GM23248 (cell line): ENCODE data around the gene EXD3. TPM values are rescaled to one million over a fixed set of nuclear protein-coding genes. Genes with fewer than 3 reads are reported as not detected.
A peak's percentile ranks its signal among the peaks of the same experiment; 100 is the strongest.

Source experiments
- DNase-seq: peaks from one replicate; pipeline ENCODE4 v3.0.0-alpha.2; 2015
- H2AFZ ChIP-seq: fragments of 200-600 bp; sonication (generic); 2 replicates; pipeline ENCODE4 v1.6.1; 2016; ENCODE audit warnings: antibody characterized with exemption
- H3F3A ChIP-seq: fragments of 200-600 bp; sonication (generic); 2 replicates; pipeline ENCODE4 v1.6.1; 2016; ENCODE audit warnings: mild to moderate bottlenecking, antibody characterized with exemption, mixed run types; ENCODE audit not compliant: insufficient read depth
- H3K27ac ChIP-seq: fragments of 200-600 bp; sonication (generic); 2 replicates; pipeline ENCODE4 v1.5.1; 2016; ENCODE audit warnings: mild to moderate bottlenecking
- H3K27me3 ChIP-seq: fragments of 200-600 bp; sonication (generic); replicated peaks from 2 replicates; pipeline ENCODE4 v1.6.1; 2016; ENCODE audit warnings: mild to moderate bottlenecking; ENCODE audit not compliant: insufficient read depth
- H3K36me3 ChIP-seq: fragments of 200-600 bp; sonication (generic); 2 replicates; pipeline ENCODE4 v1.6.1; 2016; ENCODE audit warnings: low read depth, mild to moderate bottlenecking
- H3K4me1 ChIP-seq: fragments of 200-600 bp; sonication (generic); 2 replicates; pipeline ENCODE4 v1.6.1; 2016; ENCODE audit warnings: mild to moderate bottlenecking; ENCODE audit not compliant: insufficient read depth
- H3K4me2 ChIP-seq: fragments of 200-600 bp; sonication (generic); one replicate; pipeline ENCODE4 v1.6.1; 2016; ENCODE audit warnings: mild to moderate bottlenecking; ENCODE audit not compliant: unreplicated experiment
- H3K4me3 ChIP-seq: fragments of 200-600 bp; sonication (generic); 2 replicates; pipeline ENCODE4 v1.5.1; 2016; ENCODE audit warnings: mild to moderate bottlenecking
- H3K79me2 ChIP-seq: fragments of 200-600 bp; sonication (generic); 2 replicates; pipeline ENCODE4 v1.6.1; 2016; ENCODE audit warnings: mild to moderate bottlenecking; ENCODE audit not compliant: insufficient read depth
- H3K9ac ChIP-seq: fragments of 200-600 bp; sonication (generic); 2 replicates; pipeline ENCODE4 v1.6.1; 2016; ENCODE audit warnings: mild to moderate bottlenecking
- H3K9me2 ChIP-seq: fragments of 200-600 bp; sonication (generic); 2 replicates; pipeline ENCODE4 v1.6.1; 2016; ENCODE audit warnings: mixed run types, mild to moderate bottlenecking, moderate library complexity; ENCODE audit not compliant: insufficient read depth
- H3K9me3 ChIP-seq: fragments of 200-600 bp; sonication (generic); one replicate; pipeline ENCODE4 v1.6.1; 2017; ENCODE audit warnings: low read depth
- H4K20me1 ChIP-seq: fragments of 200-600 bp; sonication (generic); 2 replicates; pipeline ENCODE4 v1.6.0; 2016; ENCODE audit not compliant: insufficient read depth
- EZH2 ChIP-seq: fragments of 200-600 bp; sonication (generic); IDR thresholded peaks from 2 replicates; pipeline ENCODE4 v1.6.1; 2018; ENCODE audit warnings: antibody characterized with exemption, mild to moderate bottlenecking; ENCODE audit not compliant: insufficient read depth, poor library complexity, severe bottlenecking
- EZH2phosphoT487 ChIP-seq: fragments of 200-600 bp; sonication (generic); IDR thresholded peaks from 2 replicates; pipeline ENCODE4 v1.6.1; 2018; ENCODE audit warnings: antibody characterized with exemption, moderate library complexity, mild to moderate bottlenecking, low read depth; ENCODE audit not compliant: insufficient read depth
- WGBS, 2 experiments: methylation state at CpG; one replicate each; pipeline ENCODE4 v1.1.6; 2015 to 2017; ENCODE audit warnings: low lambda C conversion rate in 2 of 2, low coverage in 1 of 2; ENCODE audit errors: missing lambda C conversion rate in 2 of 2; 5-methylcytosine and 5-hydroxymethylcytosine counted together
- in situ Hi-C: fragments of 300-500 bp; cut with MboI; formaldehyde crosslinking; loops from 2 replicates; pipeline ENCODE4 v1.15.0; 2020
- polyA plus RNA-seq: library from polyadenylated mRNA; unstranded; fragments of >200 nt; fragmentation: Nextera tagmentation; extraction: Ambion mirVana; gene quantifications from 2 replicates; pipeline ENCODE4 v1.2.1, GENCODE V29; 2016
- total RNA-seq: library from RNA; depleted of rRNA; stranded (reverse); fragments of >200 nt; shearing (Covaris generic); gene quantifications from 2 replicates; pipeline ENCODE4 v1.2.3, GENCODE V29; 2014

Gene EXD3
- total and polyA plus RNA-seq, 2 experiments from 2014 or later = 10.1 to 11.6 TPM

DNA sequence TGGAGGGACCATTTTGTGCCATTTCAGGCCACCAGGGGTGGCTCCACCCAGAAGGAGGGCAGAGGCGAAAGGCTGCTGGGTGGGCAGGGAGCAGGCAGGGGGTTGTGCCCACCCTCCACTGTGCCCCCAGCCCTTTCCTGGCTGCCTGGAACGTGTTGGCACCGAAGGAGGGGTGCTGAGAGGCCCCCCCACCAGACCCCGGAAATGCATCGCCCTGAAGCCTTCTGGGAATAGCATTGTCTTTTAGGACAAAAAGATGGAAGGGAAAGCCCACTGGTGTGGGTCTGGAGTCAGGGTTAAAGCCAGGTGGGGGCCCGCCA, 5.3 kb upstream of the EXD3 start:
- Histone ChIP-seq H3K4me1 (no peaks in the 10 kb centered on the region), H3K36me3 (no peaks in the 10 kb centered on the region), H3K9me2 (no peaks in the 10 kb centered on the region), H3K27ac (no peak overlapping the region), H3K9me3 (no peaks in the 10 kb centered on the region), H3F3A (peaks cover 18% of the 10 kb centered on the region), H3K27me3 (no peaks in the 10 kb centered on the region), H3K4me2 (no peak overlapping the region), H3K4me3 (no peak overlapping the region), H4K20me1 (no peaks in the 10 kb centered on the region), H3K9ac (no peak overlapping the region), H2AFZ (no peak overlapping the region), H3K79me2 (no peaks in the 10 kb centered on the region)
- TF ChIP-seq EZH2 = no peak
- TF ChIP-seq EZH2phosphoT487 = no peak
- DNase-seq = no peak
- in situ Hi-C loops = no loop called here
- WGBS, 2 experiments = 66 to 81% methylated on average over 6 of the region's 6 CpGs

DNA sequence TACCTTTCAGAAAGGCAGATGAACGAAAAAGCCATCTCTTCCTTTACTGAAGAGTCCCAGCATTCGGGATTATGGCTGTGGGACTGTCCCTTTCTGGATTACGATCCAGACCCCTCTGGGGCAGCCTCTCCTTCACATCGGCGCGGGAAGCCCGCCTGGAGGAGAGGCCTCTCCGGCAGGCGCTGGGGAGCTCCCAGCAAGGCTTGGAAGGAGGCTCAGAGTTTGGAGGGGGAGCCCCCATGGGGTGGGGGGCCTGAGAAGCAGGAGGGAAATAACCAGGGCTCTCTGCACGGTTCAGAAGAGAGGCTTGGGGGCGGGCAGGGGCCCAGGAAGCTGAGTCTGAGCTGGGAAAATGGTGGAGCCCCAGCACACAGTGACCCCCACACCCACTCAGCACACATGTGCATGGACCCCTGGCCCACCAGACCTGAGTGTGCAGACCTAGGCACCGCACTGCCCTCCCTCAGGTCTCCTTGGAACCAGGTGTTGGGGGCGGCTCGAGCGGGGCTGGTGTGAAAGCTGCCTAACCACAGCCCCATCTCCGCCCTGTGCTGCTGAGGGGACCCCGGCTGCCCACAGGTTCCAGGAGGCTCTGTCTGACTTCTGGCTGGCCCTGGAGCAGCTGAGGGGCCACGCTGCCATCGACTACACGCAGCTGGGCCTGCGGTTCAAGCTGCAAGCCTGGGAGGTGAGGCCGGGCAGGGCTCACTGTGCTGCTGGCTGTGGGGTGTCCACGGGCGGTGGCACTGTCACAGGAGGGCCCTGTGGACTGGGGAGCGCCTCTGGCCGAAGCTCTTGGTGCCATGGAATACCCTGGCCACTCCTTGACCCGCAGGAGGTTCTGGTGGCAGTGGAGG, 4.7 kb upstream of the EXD3 start:
- no peaks in the 10 kb centered on the region for H3K9me2 ChIP-seq
- H3K79me2 ChIP-seq = no peaks in the 10 kb centered on the region
- H3F3A ChIP-seq = peaks cover 18% of the 10 kb centered on the region
- no peaks in the 10 kb centered on the region for H4K20me1 ChIP-seq
- no peak overlapping the region for H3K4me2 ChIP-seq
- no peaks in the 10 kb centered on the region for H3K9me3 ChIP-seq
- no peak overlapping the region for H3K4me3 ChIP-seq
- in situ Hi-C loops = no loop called here
- no peaks in the 10 kb centered on the region for H3K36me3 ChIP-seq
- H2AFZ ChIP-seq = no peak overlapping the region
- no peak for DNase-seq
- TF ChIP-seq EZH2phosphoT487 (no peak), EZH2 (no peak)
- H3K27ac ChIP-seq = no peak overlapping the region
- WGBS, 2 experiments = 60 to 62% methylated on average over 27 of the region's 27 CpGs
- H3K4me1 ChIP-seq = no peaks in the 10 kb centered on the region
- H3K27me3 ChIP-seq = no peaks in the 10 kb centered on the region
- H3K9ac ChIP-seq = no peak overlapping the region

DNA sequence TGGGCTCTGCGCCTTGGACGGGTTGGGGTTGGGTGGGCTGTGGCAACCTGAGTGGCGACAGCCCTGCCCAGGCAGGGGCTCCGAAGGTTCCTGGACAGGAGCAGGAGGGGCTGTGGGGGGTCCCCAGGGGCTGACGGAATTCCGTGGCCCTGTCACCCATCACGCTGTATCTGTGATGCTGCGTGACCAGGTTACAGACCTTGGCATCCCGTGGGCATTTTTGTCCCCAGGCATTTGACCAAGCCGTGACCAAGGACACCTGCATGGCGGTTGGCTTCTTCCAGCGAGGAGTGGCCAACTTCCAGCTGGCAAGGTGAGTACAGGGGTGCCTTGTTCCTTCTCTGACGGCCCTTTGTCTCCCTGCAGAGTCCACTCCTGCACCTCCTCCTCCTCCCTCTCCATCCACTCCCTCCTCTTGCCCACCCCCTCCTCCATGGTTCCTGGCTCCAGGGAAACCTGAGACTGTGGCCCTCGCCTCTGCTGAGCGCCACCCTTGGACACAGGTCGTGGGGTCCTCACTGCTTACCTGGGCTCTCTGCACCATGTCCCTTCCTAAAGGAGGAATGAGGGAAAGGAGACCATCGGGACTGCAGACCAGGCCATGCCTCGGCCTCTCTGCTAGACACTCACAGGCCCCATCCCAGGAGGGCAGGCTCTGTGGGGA, 3.2 kb upstream of the EXD3 start:
- Histone ChIP-seq H3K27ac (no peak overlapping the region), H3K9ac (no peak overlapping the region), H3K4me2 (no peak overlapping the region), H4K20me1 (no peaks in the 10 kb centered on the region), H3K9me3 (no peaks in the 10 kb centered on the region), H3K4me1 (peaks cover 8% of the 10 kb centered on the region; the same call in 1 of the 2 replicates), H3K36me3 (no peaks in the 10 kb centered on the region), H3K4me3 (no peak overlapping the region), H3K79me2 (peaks cover 12% of the 10 kb centered on the region), H3F3A (peaks cover 18% of the 10 kb centered on the region), H2AFZ (no peak overlapping the region), H3K27me3 (no peaks in the 10 kb centered on the region), H3K9me2 (no peaks in the 10 kb centered on the region)
- 76 to 78% methylated on average over 17 to 18 of the region's 18 CpGs for WGBS, 2 experiments
- TF ChIP-seq EZH2phosphoT487 (no peak), EZH2 (no peak)
- no peak for DNase-seq
- in situ Hi-C loops = no loop called here

DNA sequence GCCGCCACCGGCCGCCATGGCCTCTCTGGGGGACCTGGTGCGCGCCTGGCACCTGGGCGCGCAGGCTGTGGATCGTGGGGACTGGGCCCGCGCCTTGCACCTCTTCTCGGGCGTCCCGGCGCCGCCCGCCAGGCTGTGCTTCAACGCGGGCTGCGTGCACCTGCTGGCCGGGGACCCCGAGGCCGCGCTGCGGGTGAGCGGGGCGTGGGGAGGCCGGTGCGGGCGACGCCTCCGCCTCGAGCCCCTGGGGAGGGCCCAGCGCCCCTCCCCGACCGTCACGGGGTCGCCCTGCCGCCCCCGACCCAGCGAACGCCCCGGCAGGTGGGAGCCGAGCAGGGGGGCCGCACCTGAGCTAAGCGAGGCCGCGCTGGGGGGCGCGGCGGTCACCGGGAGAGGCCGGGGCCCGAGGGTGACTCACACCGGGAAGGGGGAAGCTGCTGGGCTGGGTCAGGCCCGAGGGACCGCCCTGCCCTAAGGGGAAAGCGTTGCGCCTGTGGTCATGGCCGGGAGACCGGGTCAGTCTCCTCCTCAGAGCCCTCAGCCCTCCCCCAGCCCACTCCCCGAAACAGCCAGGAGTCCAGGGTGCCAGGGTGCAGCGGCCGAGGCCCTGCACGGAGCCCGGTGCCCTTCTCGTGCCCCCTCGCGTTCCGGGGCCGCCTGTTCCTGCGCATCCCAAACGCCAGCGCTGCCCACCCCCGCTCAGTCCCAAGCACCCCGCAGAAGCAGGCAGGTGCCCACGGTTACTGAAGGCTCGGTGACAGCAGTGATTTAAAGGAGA, 741 bp upstream of the EXD3 start:
- Histone ChIP-seq H2AFZ (peak overlapping the region; percentile 56), H4K20me1 (no peaks in the 10 kb centered on the region)
- in situ Hi-C loops = loop anchor here (25.0 kb wide), 1 partner anchor 311 kb away; the partner anchor contains the start of gene DPP7

More for the DNA sequence above, 741 bp upstream of the EXD3 start:
- peaks cover 25% of the 10 kb centered on the region for H3K79me2 ChIP-seq
- no peak overlapping the region for H3K27ac ChIP-seq
- TF ChIP-seq EZH2 = no peak
- TF ChIP-seq EZH2phosphoT487 = no peak
- no peaks in the 10 kb centered on the region for H3K27me3 ChIP-seq
- H3K4me1 ChIP-seq = peaks cover 8% of the 10 kb centered on the region; the same call in 1 of the 2 replicates
- peak overlapping the region; percentile 57 for H3K4me2 ChIP-seq
- WGBS, 2 experiments = 29 to 33% methylated on average over 41 to 43 of the region's 77 CpGs
- peaks cover 18% of the 10 kb centered on the region for H3F3A ChIP-seq
- no peak for DNase-seq
- no peak overlapping the region for H3K9ac ChIP-seq
- no peaks in the 10 kb centered on the region for H3K9me3 ChIP-seq
- no peaks in the 10 kb centered on the region for H3K9me2 ChIP-seq
- peak overlapping the region; percentile 80 for H3K4me3 ChIP-seq
- H3K36me3 ChIP-seq = no peaks in the 10 kb centered on the region
